Activated T-cell treated with anti-CD3 and anti-CD28 coated beads, Interleukin-2, amount 50 U/mL, for 24 hours (primary cell): ENCODE results near the gene TOPAZ1.

Experiments
- DNase-seq: peaks from one replicate; pipeline ENCODE4 v3.0.0-alpha.2; 2020
- H3K27ac Mint-ChIP-seq: 2 replicates; pipeline ENCODE4 v1.8.0; 2020; ENCODE audit warnings: mild to moderate bottlenecking, mixed read lengths
- H3K27me3 Mint-ChIP-seq: 2 replicates; pipeline ENCODE4 v1.8.0; 2020; ENCODE audit warnings: mixed read lengths
- H3K36me3 Mint-ChIP-seq: 2 replicates; pipeline ENCODE4 v1.8.0; 2020; ENCODE audit warnings: low read depth, mixed read lengths
- H3K4me1 Mint-ChIP-seq: 2 replicates; pipeline ENCODE4 v1.8.0; 2020; ENCODE audit warnings: low read depth, mixed read lengths
- H3K4me3 Mint-ChIP-seq: 2 replicates; pipeline ENCODE4 v1.8.0; 2020; ENCODE audit warnings: mild to moderate bottlenecking, moderate library complexity, mixed read lengths
- H3K9me3 Mint-ChIP-seq: 2 replicates; pipeline ENCODE4 v1.8.0; 2020; ENCODE audit warnings: mixed read lengths

The TOPAZ1 gene

DNA sequence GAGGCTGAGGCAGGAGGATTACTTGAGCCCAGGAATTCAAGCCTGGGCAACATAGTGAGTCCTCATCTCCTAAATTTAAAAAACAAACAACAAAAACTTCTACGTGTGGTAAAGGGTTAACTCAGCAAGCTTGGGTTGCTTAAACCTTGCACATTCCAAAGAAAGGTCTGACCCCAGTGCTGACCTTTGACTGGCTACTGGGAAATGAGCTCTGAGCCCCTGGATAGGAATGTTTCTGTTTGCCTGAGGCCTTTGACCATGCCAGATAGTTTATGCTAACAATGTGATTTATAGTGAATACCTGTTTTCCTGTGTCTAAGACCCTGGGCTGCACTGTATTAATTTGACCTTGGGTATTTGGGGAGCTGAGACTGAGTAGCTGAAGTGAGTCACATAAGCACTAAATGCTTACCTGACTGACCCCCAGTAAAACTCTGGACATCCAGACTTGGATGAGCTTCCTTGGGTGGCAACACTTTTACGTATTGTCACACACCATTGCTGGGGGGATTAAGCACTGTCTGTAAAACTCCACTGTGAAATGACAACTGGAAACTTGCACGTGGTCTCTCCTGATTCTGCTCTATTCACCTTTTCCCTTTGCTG, 117.6 kb downstream of the TOPAZ1 start:
- peaks cover 48% of the 10 kb centered on the region for H3K36me3 Mint-ChIP-seq

DNA sequence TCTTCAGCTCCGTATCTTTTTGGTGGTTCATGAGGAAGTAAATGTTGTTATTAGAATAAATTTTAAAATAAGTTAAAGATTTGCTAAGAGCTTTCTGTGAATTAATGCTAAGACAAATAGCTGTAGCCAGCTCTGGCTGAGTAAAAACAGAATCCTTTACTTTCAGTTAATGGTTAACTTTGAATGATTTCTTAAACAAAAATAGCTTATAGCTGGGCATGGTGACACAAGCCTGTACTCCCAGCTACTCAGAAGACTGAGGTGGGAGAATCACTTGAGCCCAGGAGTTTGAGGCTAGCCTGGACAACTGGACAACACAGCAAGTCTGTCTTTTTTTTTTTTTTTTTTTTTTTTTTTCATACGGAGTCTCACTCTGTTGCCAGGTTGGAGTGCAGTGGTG, 121.9 kb downstream of the TOPAZ1 start:
- Mint-ChIP-seq H3K36me3 (peaks cover 44% of the 10 kb centered on the region), H3K27me3 (no peaks in the 10 kb centered on the region), H3K4me3 (no peak overlapping the region), H3K9me3 (no peaks in the 10 kb centered on the region), H3K4me1 (no peaks in the 10 kb centered on the region), H3K27ac (no peak overlapping the region)
- DNase-seq, result no peak

More for the DNA sequence above, 117.6 kb downstream of the TOPAZ1 start:
- H3K9me3 Mint-ChIP-seq, result no peaks in the 10 kb centered on the region
- H3K4me3 Mint-ChIP-seq, result no peak overlapping the region
- H3K27ac Mint-ChIP-seq, result no peak overlapping the region
- H3K27me3 Mint-ChIP-seq, result no peaks in the 10 kb centered on the region
- H3K4me1 Mint-ChIP-seq, result no peaks in the 10 kb centered on the region
- DNase-seq, result no peak

DNA sequence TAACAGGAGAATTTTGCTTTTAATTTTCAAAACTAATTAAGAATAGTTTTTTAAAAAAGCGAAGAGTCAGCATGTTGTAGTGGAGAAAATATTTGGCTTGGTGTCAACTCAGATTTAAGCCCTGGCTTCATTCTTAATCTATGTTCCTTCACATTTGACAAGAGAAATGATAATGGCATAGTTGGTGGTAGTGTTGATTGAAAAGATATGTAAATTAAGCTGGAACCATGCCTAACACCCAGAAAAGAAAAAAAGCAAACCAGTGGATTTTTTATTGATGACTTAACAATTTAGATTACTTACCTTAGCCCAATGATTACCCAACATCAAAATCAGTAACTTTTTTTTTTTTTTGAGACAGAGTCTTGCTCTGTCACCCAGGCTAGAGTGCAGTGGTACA, 124.3 kb downstream of the TOPAZ1 start:
- H3K9me3 Mint-ChIP-seq, result no peaks in the 10 kb centered on the region
- H3K27me3 Mint-ChIP-seq, result no peaks in the 10 kb centered on the region
- H3K4me3 Mint-ChIP-seq, result no peak overlapping the region

DNA sequence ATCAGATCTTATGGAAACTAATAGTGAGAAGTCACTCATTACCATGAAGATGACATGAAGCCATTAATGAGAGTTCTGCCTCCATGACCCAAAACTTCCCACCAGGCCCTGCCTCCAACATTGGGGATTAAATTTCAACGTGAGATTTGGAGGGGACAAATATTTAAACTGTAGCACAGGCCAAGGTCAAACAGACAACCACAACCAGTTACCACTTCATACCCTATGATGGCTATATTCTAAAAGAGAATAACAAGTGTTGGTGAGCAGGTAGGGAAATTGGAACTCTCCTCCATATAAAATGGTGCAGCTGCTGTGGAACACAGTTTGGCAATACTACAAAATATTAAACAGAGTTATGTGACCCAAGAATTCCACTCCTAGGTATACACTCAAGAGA, 133.8 kb downstream of the TOPAZ1 start:
- no peaks in the 10 kb centered on the region for H3K4me1 Mint-ChIP-seq
- no peak overlapping the region for H3K4me3 Mint-ChIP-seq
- H3K27me3 Mint-ChIP-seq, result no peaks in the 10 kb centered on the region
- no peak overlapping the region for H3K27ac Mint-ChIP-seq
- H3K9me3 Mint-ChIP-seq, result peaks cover 13% of the 10 kb centered on the region
- peaks cover 28% of the 10 kb centered on the region for H3K36me3 Mint-ChIP-seq
- no peak for DNase-seq

More for the DNA sequence above, 124.3 kb downstream of the TOPAZ1 start:
- no peak for DNase-seq
- peaks cover 49% of the 10 kb centered on the region for H3K36me3 Mint-ChIP-seq
- no peaks in the 10 kb centered on the region for H3K4me1 Mint-ChIP-seq
- no peak overlapping the region for H3K27ac Mint-ChIP-seq
